ENCODE results near the gene ENTR1. TPM values are rescaled to one million over a fixed set of nuclear protein-coding genes. Genes with fewer than 3 reads are reported as not detected.

The ENTR1 gene
- total and polyA plus RNA-seq, 10 of the 15 experiments (the other 5 are each of a cell fraction or from before 2014, with no cell fraction given) = 8.2 to 96.4 (median 41.1) TPM

DNA sequence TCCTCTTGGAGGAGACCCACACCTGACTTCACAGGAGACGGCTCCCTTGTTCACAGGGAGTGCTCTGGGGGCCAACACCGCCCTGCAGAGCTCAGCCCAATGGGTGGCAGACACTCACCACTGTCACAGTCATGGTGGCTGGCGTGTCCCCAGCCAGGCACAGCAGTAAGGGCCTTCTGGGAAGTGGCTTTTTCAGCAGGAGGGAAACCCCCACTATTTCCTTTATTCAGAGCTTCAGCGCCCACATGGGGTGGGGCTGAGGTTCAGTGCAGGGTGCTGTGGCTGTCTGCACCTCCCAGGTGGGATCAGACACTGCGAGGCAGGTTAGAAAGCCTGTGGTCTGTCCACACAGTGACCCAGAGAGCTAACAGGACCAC, 6.9 kb downstream of the ENTR1 start (continued):
- TF ChIP-seq ZNF207 (IDR thresholded peaks at IDR 0.05; ENCODE audit: borderline replicate concordance) = no peak
- no peak for TF ChIP-seq FOXM1 (IDR thresholded peaks at IDR 0.05; ENCODE audit: low read depth, low read length)

DNA sequence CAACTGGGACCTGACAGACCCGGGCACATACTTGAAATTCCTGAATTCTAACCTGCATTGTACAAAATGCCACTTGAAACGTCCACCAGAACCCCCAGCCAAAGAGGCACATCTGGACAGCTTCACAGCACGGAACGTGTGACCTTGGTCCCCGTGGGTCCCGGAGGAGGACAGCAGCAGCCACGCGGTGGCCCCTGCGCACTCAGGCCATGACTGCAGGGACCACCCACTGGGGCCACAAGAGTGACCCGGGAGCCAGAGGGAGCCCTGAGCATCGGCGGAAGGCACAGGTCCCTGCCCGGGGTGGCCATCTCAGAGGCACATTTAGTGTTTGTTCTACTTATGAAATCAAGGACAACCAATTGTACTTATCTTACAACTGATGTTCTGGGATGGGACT, 8.3 kb downstream of the ENTR1 start:
- Histone ChIP-seq H3K4me2 (ENCODE audit: control insufficient read depth, insufficient read depth) (no peak overlapping the region), H3K9ac (ENCODE audit: control insufficient read depth, insufficient read depth, low read length) (no peak overlapping the region), H4K20me1 (ENCODE audit: control insufficient read depth, insufficient read depth) (no peaks in the 10 kb centered on the region), H3K4me1 (ENCODE audit: control insufficient read depth, insufficient read depth, low read length) (peaks cover 38% of the 10 kb centered on the region), H2AFZ (ENCODE audit: control insufficient read depth, low read depth, low read length) (no peak overlapping the region), H3K27me3 (replicated peaks in 1 of 2; ENCODE audit: control insufficient read depth in 2 of 2, insufficient read depth in 2 of 2, low read length in 1 of 2) (no peaks in the 10 kb centered on the region), H3K27ac (ENCODE audit: control insufficient read depth, insufficient read depth) (no peak overlapping the region), H3K79me2 (ENCODE audit: control insufficient read depth, insufficient read depth, low read length) (peaks cover 30% of the 10 kb centered on the region), H3K4me3 (no peak overlapping the region), H3K9me3 (replicated peaks; ENCODE audit: control insufficient read depth, insufficient read depth, low read length) (no peaks in the 10 kb centered on the region), H3K36me3 (ENCODE audit: control insufficient read depth in 2 of 2, insufficient read depth in 2 of 2, low read length in 1 of 2) (peaks cover 8 to 16% of the 10 kb centered on the region in 2 experiments; a peak in 3 of 4 replicates)
- CTCF ChIA-PET = interaction anchor here (1.0 to 2.3 kb wide), 4 partner anchors 39 to 90 kb away, joined by 3 to 10 read pairs (median 6); partner anchors contain the start of gene DNLZ
- in situ Hi-C loops (cut with MboI) (no loop called here), intact Hi-C loops (cut with micrococcal nuclease; ENCODE audit: unreplicated experiment) (no loop called here)
- TF ChIP-seq, protein P1, sequence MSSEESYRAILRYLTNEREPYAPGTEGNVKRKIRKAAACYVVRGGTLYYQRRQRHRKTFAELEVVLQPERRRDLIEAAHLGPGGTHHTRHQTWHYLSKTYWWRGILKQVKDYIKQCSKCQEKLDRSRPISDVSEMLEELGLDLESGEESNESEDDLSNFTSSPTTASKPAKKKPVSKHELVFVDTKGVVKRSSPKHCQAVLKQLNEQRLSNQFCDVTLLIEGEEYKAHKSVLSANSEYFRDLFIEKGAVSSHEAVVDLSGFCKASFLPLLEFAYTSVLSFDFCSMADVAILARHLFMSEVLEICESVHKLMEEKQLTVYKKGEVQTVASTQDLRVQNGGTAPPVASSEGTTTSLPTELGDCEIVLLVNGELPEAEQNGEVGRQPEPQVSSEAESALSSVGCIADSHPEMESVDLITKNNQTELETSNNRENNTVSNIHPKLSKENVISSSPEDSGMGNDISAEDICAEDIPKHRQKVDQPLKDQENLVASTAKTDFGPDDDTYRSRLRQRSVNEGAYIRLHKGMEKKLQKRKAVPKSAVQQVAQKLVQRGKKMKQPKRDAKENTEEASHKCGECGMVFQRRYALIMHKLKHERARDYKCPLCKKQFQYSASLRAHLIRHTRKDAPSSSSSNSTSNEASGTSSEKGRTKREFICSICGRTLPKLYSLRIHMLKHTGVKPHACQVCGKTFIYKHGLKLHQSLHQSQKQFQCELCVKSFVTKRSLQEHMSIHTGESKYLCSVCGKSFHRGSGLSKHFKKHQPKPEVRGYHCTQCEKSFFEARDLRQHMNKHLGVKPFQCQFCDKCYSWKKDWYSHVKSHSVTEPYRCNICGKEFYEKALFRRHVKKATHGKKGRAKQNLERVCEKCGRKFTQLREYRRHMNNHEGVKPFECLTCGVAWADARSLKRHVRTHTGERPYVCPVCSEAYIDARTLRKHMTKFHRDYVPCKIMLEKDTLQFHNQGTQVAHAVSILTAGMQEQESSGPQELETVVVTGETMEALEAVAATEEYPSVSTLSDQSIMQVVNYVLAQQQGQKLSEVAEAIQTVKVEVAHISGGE (CRISPR knock-in tag; IDR thresholded peaks at IDR 0.05) = no peak
- TF ChIP-seq POLR2AphosphoS2 (IDR thresholded peaks at IDR 0.05; ENCODE audit: low read depth, low read length) (no peak), ZNF207 (IDR thresholded peaks at IDR 0.05; ENCODE audit: borderline replicate concordance) (no peak), POU2F2 (IDR thresholded peaks at IDR 0.05; ENCODE audit: borderline replicate concordance, low read depth, low read length) (no peak), YBX1 (IDR thresholded peaks at IDR 0.05) (no peak), ZNF24 (IDR thresholded peaks at IDR 0.05) (no peak)
- TF ChIP-seq, protein P2, sequence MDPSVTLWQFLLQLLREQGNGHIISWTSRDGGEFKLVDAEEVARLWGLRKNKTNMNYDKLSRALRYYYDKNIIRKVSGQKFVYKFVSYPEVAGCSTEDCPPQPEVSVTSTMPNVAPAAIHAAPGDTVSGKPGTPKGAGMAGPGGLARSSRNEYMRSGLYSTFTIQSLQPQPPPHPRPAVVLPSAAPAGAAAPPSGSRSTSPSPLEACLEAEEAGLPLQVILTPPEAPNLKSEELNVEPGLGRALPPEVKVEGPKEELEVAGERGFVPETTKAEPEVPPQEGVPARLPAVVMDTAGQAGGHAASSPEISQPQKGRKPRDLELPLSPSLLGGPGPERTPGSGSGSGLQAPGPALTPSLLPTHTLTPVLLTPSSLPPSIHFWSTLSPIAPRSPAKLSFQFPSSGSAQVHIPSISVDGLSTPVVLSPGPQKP (IDR thresholded peaks at IDR 0.05; ENCODE audit: low read depth, low read length) = no peak
- ATAC-seq (no peak), DNase-seq (ENCODE audit: low read depth, low spot score) (no peak), FAIRE-seq (no peak)
- RAD21 ChIA-PET (ENCODE audit: unreplicated experiment) = interaction anchor here (1.0 to 1.7 kb wide), 2 partner anchors 8 to 39 kb away, joined by 3 to 6 read pairs; partner anchors contain the start of gene DNLZ
- WGBS (ENCODE audit: insufficient coverage, insufficient replicate concordance, low lambda C conversion rate, missing lambda C conversion rate) = 92% methylated on average over 13 of the region's 13 CpGs
- SMC1A ChIA-PET (ENCODE audit: uncharacterized antibody, unreplicated experiment) = no interaction called here
- POLR2A ChIA-PET = interaction anchor here (2.4 kb wide), 1 partner anchor 7 kb away, joined by 11 read pairs; the partner anchor contains the start of genes ENTR1 and PMPCA
- no TSS peak for BruUV-seq (replicated peaks)

Measured in GM12878 (cell line).